Nephron (organoid): ENCODE data around the gene SULF2.

ENCODE experiments used
- H3K27ac Mint-ChIP-seq, 3 experiments: 2 replicates each; pipeline ENCODE4 v1.8.0; 2020; ENCODE audit warnings: mixed read lengths in 3 of 3, mild to moderate bottlenecking in 2 of 3, moderate library complexity in 1 of 3
- H3K27me3 Mint-ChIP-seq: 2 replicates; pipeline ENCODE4 v1.8.0; 2021; ENCODE audit warnings: low read depth, mild to moderate bottlenecking, moderate library complexity, mixed read lengths
- H3K36me3 Mint-ChIP-seq: 2 replicates; pipeline ENCODE4 v1.8.0; 2020; ENCODE audit warnings: low read depth, mixed read lengths
- H3K4me1 Mint-ChIP-seq: 2 replicates; pipeline ENCODE4 v1.8.0; 2020; ENCODE audit warnings: mixed read lengths
- H3K4me3 Mint-ChIP-seq, 3 experiments: 2 replicates each; pipeline ENCODE4 v1.8.0; 2020; ENCODE audit warnings: mild to moderate bottlenecking in 3 of 3, mixed read lengths in 3 of 3, moderate library complexity in 2 of 3
- H3K9me3 Mint-ChIP-seq: 2 replicates; pipeline ENCODE4 v1.8.0; 2020; ENCODE audit warnings: mixed read lengths
- CTCF ChIP-seq, 3 experiments: fragments of 200-600 bp; sonication (generic); IDR thresholded peaks; one replicate each; pipeline ENCODE4 v1.5.0; 2021; ENCODE audit warnings: antibody characterized with exemption in 3 of 3; ENCODE audit not compliant: unreplicated experiment in 3 of 3

The SULF2 gene

DNA sequence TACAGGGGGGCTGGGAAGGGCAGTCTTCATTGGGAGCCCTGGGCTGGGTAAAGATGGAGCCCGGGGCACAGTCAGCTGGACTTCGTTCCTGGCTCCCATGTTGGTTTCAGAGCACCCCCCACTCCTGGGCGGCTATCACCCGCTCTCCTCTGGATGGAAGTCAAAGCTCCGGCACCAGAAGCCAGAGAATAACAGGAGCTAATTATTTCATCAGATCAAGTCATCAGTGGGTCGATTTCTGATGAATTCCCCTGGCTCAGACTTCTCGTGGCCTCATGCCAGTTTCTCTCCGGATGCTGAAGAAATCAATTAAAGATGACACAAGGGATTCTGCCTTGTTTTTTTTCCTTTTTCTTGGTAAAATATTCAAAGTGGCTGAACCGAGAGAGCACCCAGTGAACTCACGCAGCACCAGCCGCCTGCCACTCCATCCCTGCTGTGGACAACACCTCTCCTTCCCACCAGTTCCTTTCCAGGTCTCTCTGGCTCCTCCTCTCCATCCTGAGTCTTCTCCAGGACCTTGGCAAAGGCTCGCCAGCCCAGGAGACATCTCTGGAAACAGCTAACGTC is 22.5 kb downstream of the SULF2 start:
- Mint-ChIP-seq H3K4me3 (peak overlapping the region in 1 of 3 experiments; percentile 30), H3K27ac (peak overlapping the region in 2 of 3 experiments; percentile 73 to 84), H3K36me3 (peaks cover 32% of the 10 kb centered on the region), H3K27me3 (peaks cover 22% of the 10 kb centered on the region), H3K9me3 (no peaks in the 10 kb centered on the region), H3K4me1 (peaks cover 80% of the 10 kb centered on the region)
- no peak for TF ChIP-seq CTCF (IDR thresholded peaks at IDR 0.05; ENCODE audit: unreplicated experiment in 3 of 3)

DNA sequence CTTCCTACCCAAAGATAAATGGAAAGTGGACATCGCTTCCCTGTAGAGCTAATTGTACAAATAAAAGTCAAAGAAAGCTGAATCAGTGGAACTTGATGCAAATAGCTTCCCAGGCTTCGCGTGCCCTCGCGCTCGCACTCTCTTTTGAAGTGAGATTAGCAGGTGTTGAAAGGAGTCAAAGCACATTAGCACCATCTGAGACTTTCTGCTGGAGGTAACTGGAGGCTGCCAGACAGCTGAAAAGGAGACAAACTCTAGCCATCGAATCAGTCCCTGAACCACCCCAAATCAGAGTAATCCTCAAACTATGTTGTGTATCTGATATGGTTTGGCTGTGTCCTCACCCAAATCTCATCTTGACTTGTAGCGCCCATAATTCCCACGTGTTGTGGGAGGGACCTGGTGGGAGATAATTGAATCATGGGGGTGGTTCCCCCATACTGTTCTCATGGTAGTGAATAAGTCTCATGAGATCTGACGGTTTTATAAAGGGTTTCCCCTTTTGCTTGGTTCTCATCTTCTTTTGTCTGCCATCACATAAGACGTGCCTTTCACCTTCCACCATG is 23.7 kb downstream of the SULF2 start:
- H3K27ac Mint-ChIP-seq = peak overlapping the region; percentile 29 to 64 (median 37)
- peak overlapping the region in 2 of 3 experiments; percentile 7 to 17 for H3K4me3 Mint-ChIP-seq
- no peak for TF ChIP-seq CTCF (IDR thresholded peaks at IDR 0.05; ENCODE audit: unreplicated experiment in 3 of 3)

GRCh38 chr20:47760686-47761481 is 24.4 kb downstream of the SULF2 start:
- H3K4me3 Mint-ChIP-seq = peak overlapping the region in 2 of 3 experiments; percentile 7 to 17
- peak overlapping the region; percentile 29 to 64 (median 60) for H3K27ac Mint-ChIP-seq
- TF ChIP-seq CTCF (IDR thresholded peaks at IDR 0.05; ENCODE audit: unreplicated experiment in 3 of 3) = no peak
- H3K27me3 Mint-ChIP-seq = peaks cover 22% of the 10 kb centered on the region
- H3K9me3 Mint-ChIP-seq = no peaks in the 10 kb centered on the region
- peaks cover 76% of the 10 kb centered on the region for H3K4me1 Mint-ChIP-seq
- peaks cover 40% of the 10 kb centered on the region for H3K36me3 Mint-ChIP-seq

More for the DNA sequence above, 23.7 kb downstream of the SULF2 start:
- Mint-ChIP-seq H3K9me3 (no peaks in the 10 kb centered on the region), H3K4me1 (peaks cover 83% of the 10 kb centered on the region), H3K27me3 (peaks cover 22% of the 10 kb centered on the region), H3K36me3 (peaks cover 36% of the 10 kb centered on the region)

- TF ChIP-seq CTCF (IDR thresholded peaks at IDR 0.05; ENCODE audit: unreplicated experiment in 3 of 3) = no peak
- H3K4me1 Mint-ChIP-seq = peaks cover 64% of the 10 kb centered on the region
- peaks cover 21% of the 10 kb centered on the region for H3K27me3 Mint-ChIP-seq
- peak overlapping the region in 1 of 3 experiments; percentile 14 for H3K4me3 Mint-ChIP-seq
- peaks cover 46% of the 10 kb centered on the region for H3K36me3 Mint-ChIP-seq
- no peaks in the 10 kb centered on the region for H3K9me3 Mint-ChIP-seq
- H3K27ac Mint-ChIP-seq = no peak overlapping the region
Measured at GRCh38 chr20:47758517-47759450, 26.5 kb downstream of the SULF2 start.

- Mint-ChIP-seq H3K36me3 (peaks cover 40% of the 10 kb centered on the region), H3K4me1 (peaks cover 52% of the 10 kb centered on the region), H3K27ac (peak overlapping the region; percentile 44 to 84 (median 59)), H3K9me3 (no peaks in the 10 kb centered on the region), H3K4me3 (no peak overlapping the region), H3K27me3 (peaks cover 13% of the 10 kb centered on the region)
- TF ChIP-seq CTCF (IDR thresholded peaks at IDR 0.05; ENCODE audit: unreplicated experiment in 3 of 3) = no peak
Measured at GRCh38 chr20:47757145-47758035, 27.9 kb downstream of the SULF2 start.
